H1 (cell line): ENCODE data around the gene CIT. TPM values are rescaled to one million over a fixed set of nuclear protein-coding genes. Genes with fewer than 3 reads are reported as not detected.

ENCODE experiments used
- CTCF ChIA-PET: fragments of 300-600 bp; sonication (Branson Sonifier 250); formaldehyde crosslinking; loops from one replicate; lab custom pipeline; 2021; ENCODE audit not compliant: partially characterized antibody; lab: Charles Lee
- POLR2A ChIA-PET: fragments of 300-600 bp; sonication (Branson Sonifier 250); formaldehyde crosslinking; loops from one replicate; lab custom pipeline; 2021; ENCODE audit warnings: inconsistent platforms; ENCODE audit not compliant: partially characterized antibody; lab: Charles Lee
- DNase-seq, 2 experiments: peaks; one replicate each; pipeline versions ENCODE4 v3.0.0 to v3.0.0-alpha.2; 2010 to 2022; ENCODE audit warnings: low spot score in 2 of 2, low read depth in 1 of 2, mixed read lengths in 1 of 2
- FAIRE-seq: peaks from 2 replicates; lab custom pipeline; 2011; peaks lifted over from hg19 to GRCh38; lab: Jason Lieb, UNC
- H2AFZ ChIP-seq: 2 replicates; pipeline ENCODE4 v1.8.1; 2012; ENCODE audit warnings: low read length, inconsistent platforms
- H2AK5ac ChIP-seq: 2 replicates; pipeline ENCODE4 v1.6.1; 2013; ENCODE audit warnings: low read depth, low read length
- H2BK120ac ChIP-seq: replicated peaks from 2 replicates; pipeline ENCODE3; 2013; ENCODE audit warnings: low read depth, low read length, inconsistent platforms
- H2BK12ac ChIP-seq: 2 replicates; pipeline ENCODE4 v1.6.1; 2013; ENCODE audit warnings: low read depth, low read length
- H2BK15ac ChIP-seq: 2 replicates; pipeline ENCODE4 v1.6.1; 2013; ENCODE audit warnings: low read length
- H2BK20ac ChIP-seq: 2 replicates; pipeline ENCODE4 v1.6.1; 2013; ENCODE audit warnings: low read length
- H2BK5ac ChIP-seq: 2 replicates; pipeline ENCODE4 v1.6.1; 2013; ENCODE audit warnings: low read depth, low read length
- H3K14ac ChIP-seq: 2 replicates; pipeline ENCODE4 v1.6.1; 2013; ENCODE audit warnings: inconsistent platforms; ENCODE audit not compliant: insufficient read length
- H3K18ac ChIP-seq: 2 replicates; pipeline ENCODE4 v1.6.1; 2013; ENCODE audit warnings: low read length; ENCODE audit errors: extremely low read depth
- H3K23ac ChIP-seq: 2 replicates; pipeline ENCODE4 v1.6.1; 2013; ENCODE audit warnings: inconsistent platforms; ENCODE audit not compliant: insufficient read length
- H3K23me2 ChIP-seq: 2 replicates; pipeline ENCODE4 v1.6.1; 2013; ENCODE audit warnings: low read depth, low read length
- H3K27ac ChIP-seq: 2 replicates; pipeline ENCODE4 v1.6.1; 2011; ENCODE audit warnings: low read depth, low read length, inconsistent platforms
- H3K27me3 ChIP-seq, 4 experiments: replicated peaks in 1 of 4; 1 replicate in 1 of 4; 2 replicates in 3 of 4; pipeline versions ENCODE4 v1.6.1 to v1.8.1; 2011 to 2013; ENCODE audit warnings: low read length in 3 of 4, mild to moderate bottlenecking in 3 of 4, inconsistent platforms in 2 of 4, mixed read lengths in 2 of 4, moderate library complexity in 1 of 4; ENCODE audit not compliant: control insufficient read depth in 3 of 4, insufficient read depth in 3 of 4; ENCODE audit errors: extremely low read depth in 1 of 4
- H3K36me3 ChIP-seq, 4 experiments: 2 replicates each; pipeline versions ENCODE4 v1.6.1 to v1.8.1; 2011 to 2013; ENCODE audit warnings: mild to moderate bottlenecking in 4 of 4, low read length in 3 of 4, moderate library complexity in 2 of 4, control low read depth in 1 of 4, inconsistent platforms in 1 of 4; ENCODE audit not compliant: insufficient read depth in 4 of 4, control insufficient read depth in 2 of 4
- H3K4ac ChIP-seq: replicated peaks from 2 replicates; pipeline ENCODE3; 2013; ENCODE audit warnings: low read length, low read depth, mixed read lengths, inconsistent platforms; ENCODE audit not compliant: insufficient read length
- H3K4me1 ChIP-seq, 4 experiments: replicated peaks in 1 of 4; 1 replicate in 1 of 4; 2 replicates in 3 of 4; pipeline versions ENCODE4 v1.6.1 to v1.8.1; 2011 to 2013; ENCODE audit warnings: low read length in 3 of 4, inconsistent platforms in 2 of 4, mixed read lengths in 1 of 4; ENCODE audit not compliant: insufficient read depth in 4 of 4, control insufficient read depth in 3 of 4
- H3K4me2 ChIP-seq, 2 experiments: 2 replicates each; pipeline versions ENCODE4 v1.6.1 to v1.8.1; 2011 to 2013; ENCODE audit warnings: low read depth in 2 of 2, low read length in 2 of 2, control low read depth in 1 of 2, inconsistent platforms in 1 of 2, mild to moderate bottlenecking in 1 of 2; ENCODE audit not compliant: insufficient read depth in 1 of 2
- H3K4me3 ChIP-seq, 4 experiments: fragments of 200-600, 300-600 bp in 1 of 4; sonication (generic), shearing (Covaris generic), sonication (Bioruptor Twin) in 1 of 4; 2 replicates each; pipeline versions ENCODE4 v1.5.1 to v1.8.1; 2011 to 2016; ENCODE audit warnings: low read length in 4 of 4, low read depth in 3 of 4, control low read depth in 2 of 4, inconsistent platforms in 2 of 4, mild to moderate bottlenecking in 2 of 4, mixed read lengths in 1 of 4, moderate library complexity in 1 of 4; ENCODE audit not compliant: insufficient read depth in 2 of 4; ENCODE audit errors: extremely low read depth in 1 of 4
- H3K56ac ChIP-seq: replicated peaks from 2 replicates; pipeline ENCODE3; 2013; ENCODE audit warnings: low read depth, mild to moderate bottlenecking, mixed read lengths, low read length, inconsistent platforms; ENCODE audit not compliant: insufficient read length
- H3K79me1 ChIP-seq: 2 replicates; pipeline ENCODE4 v1.6.1; 2013; ENCODE audit warnings: low read depth, low read length, control low read depth
- H3K79me2 ChIP-seq, 2 experiments: 2 replicates each; pipeline versions ENCODE4 v1.6.1 to v1.8.1; 2012 to 2013; ENCODE audit warnings: low read length in 2 of 2, mild to moderate bottlenecking in 2 of 2, inconsistent platforms in 1 of 2; ENCODE audit not compliant: insufficient read depth in 2 of 2, control insufficient read depth in 1 of 2
- H3K9ac ChIP-seq, 4 experiments: replicated peaks in 1 of 4; 1 replicate in 1 of 4; 2 replicates in 3 of 4; pipeline versions ENCODE4 v1.6.1 to v1.8.1; 2011 to 2013; ENCODE audit warnings: low read depth in 3 of 4, low read length in 3 of 4, control low read depth in 2 of 4, mild to moderate bottlenecking in 2 of 4, moderate library complexity in 2 of 4, inconsistent platforms in 1 of 4; ENCODE audit errors: extremely low read depth in 1 of 4
- H3K9me3 ChIP-seq, 2 experiments: 2 replicates each; pipeline versions ENCODE4 v1.6.1 to v1.8.1; 2012 to 2013; ENCODE audit warnings: mild to moderate bottlenecking in 2 of 2, moderate library complexity in 2 of 2, control low read depth in 1 of 2, inconsistent platforms in 1 of 2, low read depth in 1 of 2, low read length in 1 of 2, mixed read lengths in 1 of 2; ENCODE audit not compliant: insufficient read depth in 2 of 2
- H4K20me1 ChIP-seq, 2 experiments: replicated peaks in 1 of 2; 2 replicates each; pipeline versions ENCODE3 to v1.8.1; 2011 to 2013; ENCODE audit warnings: inconsistent platforms in 2 of 2, low read length in 2 of 2, mild to moderate bottlenecking in 1 of 2; ENCODE audit not compliant: insufficient read depth in 2 of 2, control insufficient read depth in 1 of 2
- H4K5ac ChIP-seq: 2 replicates; pipeline ENCODE4 v1.6.1; 2013; ENCODE audit warnings: low read length, low read depth, mixed read lengths, inconsistent platforms; ENCODE audit not compliant: insufficient read length
- H4K8ac ChIP-seq: 2 replicates; pipeline ENCODE4 v1.8.0; 2013; ENCODE audit warnings: mild to moderate bottlenecking, moderate library complexity, low read length, inconsistent platforms; ENCODE audit not compliant: insufficient read depth; ENCODE audit errors: extremely low read depth
- H4K91ac ChIP-seq: replicated peaks from 2 replicates; pipeline ENCODE3; 2013; ENCODE audit warnings: low read length, mixed read lengths, inconsistent platforms; ENCODE audit not compliant: insufficient read length
- BRCA1 ChIP-seq: IDR thresholded peaks from 2 replicates; pipeline ENCODE4 v1.6.1; 2012; ENCODE audit warnings: low read depth, low read length, improper control_type of control experiment
- CBX8 ChIP-seq: fragments of 300-800, 300-1000 bp; sonication (generic); IDR thresholded peaks from 2 replicates; pipeline ENCODE4 v1.7.1; 2016; ENCODE audit warnings: low read depth, low read length, borderline replicate concordance
- CHD2 ChIP-seq: IDR thresholded peaks from 2 replicates; pipeline ENCODE4 v1.6.1; 2012; ENCODE audit warnings: low read length, improper control_type of control experiment
- CTCF ChIP-seq, 3 experiments: IDR thresholded peaks; 1 replicate in 2 of 3; 2 replicates in 1 of 3; pipeline versions ENCODE4 v1.5.1 to v1.6.1; 2011; ENCODE audit warnings: low read length in 3 of 3, mild to moderate bottlenecking in 3 of 3, inconsistent platforms in 2 of 3, low read depth in 1 of 3, moderate library complexity in 1 of 3; ENCODE audit not compliant: insufficient read depth in 1 of 3; ENCODE audit errors: control extremely low read depth in 1 of 3
- FOSL1 ChIP-seq: IDR thresholded peaks from 2 replicates; pipeline ENCODE4 v1.6.1; 2011; ENCODE audit warnings: mild to moderate bottlenecking, low read depth, low read length, moderate library complexity; ENCODE audit not compliant: insufficient read depth
- MAFK ChIP-seq: IDR thresholded peaks from 2 replicates; pipeline ENCODE4 v1.6.1; 2012; ENCODE audit warnings: low read depth, mild to moderate bottlenecking, improper control_type of control experiment, low read length
- NRF1 ChIP-seq: IDR thresholded peaks from 2 replicates; pipeline ENCODE4 v1.6.1; 2011; ENCODE audit warnings: mild to moderate bottlenecking, low read depth, low read length, improper control_type of control experiment
- SIRT6 ChIP-seq: IDR thresholded peaks from one replicate; pipeline ENCODE4 v1.7.1; 2012; ENCODE audit warnings: low read length, inconsistent platforms
- SP1 ChIP-seq: IDR thresholded peaks from 2 replicates; pipeline ENCODE4 v1.6.1; 2011; ENCODE audit warnings: low read depth, low read length
- SP4 ChIP-seq: IDR thresholded peaks from 2 replicates; pipeline ENCODE4 v1.6.1; 2012; ENCODE audit warnings: low read length, inconsistent platforms
- SRF ChIP-seq: IDR thresholded peaks from 2 replicates; pipeline ENCODE4 v1.6.1; 2011; ENCODE audit warnings: mild to moderate bottlenecking, low read depth, low read length, moderate library complexity
- TBP ChIP-seq: IDR thresholded peaks from 2 replicates; pipeline ENCODE4 v1.6.1; 2011; ENCODE audit warnings: low read depth, low read length, improper control_type of control experiment
- WGBS, 2 experiments: shearing (Covaris generic) in 1 of 2; methylation state at CpG; one replicate each; pipeline versions ENCODE4 v1.1.6 to v1.1.7; 2013 to 2015; ENCODE audit warnings: low lambda C conversion rate in 2 of 2, mixed read lengths in 2 of 2, inconsistent platforms in 1 of 2, low coverage in 1 of 2, missing lambda C conversion rate in 1 of 2; ENCODE audit not compliant: insufficient replicate concordance in 2 of 2, insufficient coverage in 1 of 2, insufficient read length in 1 of 2; ENCODE audit errors: extremely low coverage in 1 of 2, missing lambda C conversion rate in 1 of 2; 5-methylcytosine and 5-hydroxymethylcytosine counted together
- polyA plus RNA-seq, 7 experiments: library from polyadenylated mRNA; depleted of rRNA in 3 of 7; stranded (reverse) in 5 of 7; unstranded in 2 of 7; fragments of >200 nt in 5 of 7; fragments of 200-250 nt in 2 of 7; gene quantifications; 1 replicate in 5 of 7; 2 replicates in 1 of 7; 4 replicates in 1 of 7; pipeline versions ENCODE4 v1.2.1 to v1.2.3, GENCODE V29; 2011 to 2013; ENCODE audit warnings: missing spikeins in 2 of 7, mixed read lengths in 2 of 7
- total RNA-seq: library from RNA; stranded (reverse); fragmentation: NEBNext Ultra II Directional; extraction: Animal tissue kit (Norgen Biotek cat#: 25700); gene quantifications from 2 replicates; pipeline ENCODE4 v1.2.1, GENCODE V29; 2021

CIT gene
- total and polyA plus RNA-seq, 2 of the 8 experiments (the other 6 are each of a cell fraction or from before 2014, with no cell fraction given): 17.1 to 60.9 TPM

DNA sequence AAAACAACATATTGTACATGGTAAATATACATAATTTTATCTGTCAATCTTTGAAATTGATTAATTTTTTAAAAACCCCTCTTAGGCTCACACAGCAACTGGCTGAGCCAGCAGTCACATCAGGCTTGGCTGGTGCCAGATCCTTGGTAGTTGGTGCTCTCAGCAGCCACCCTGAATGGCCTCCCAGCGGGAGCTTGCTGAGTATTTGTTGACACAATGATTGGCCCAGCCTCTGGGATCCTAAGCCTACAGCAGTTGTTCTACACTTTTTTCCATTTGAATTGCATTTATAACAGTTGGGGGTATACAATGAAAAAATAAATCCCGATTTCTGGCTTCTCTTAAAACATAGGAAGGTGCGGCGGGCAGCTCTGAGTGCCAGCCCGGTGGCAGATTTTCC, 198.0 kb downstream of the CIT start:
- Histone ChIP-seq H2BK15ac (no peak overlapping the region), H3K23me2 (no peaks in the 10 kb centered on the region), H3K4me2 (no peak overlapping the region), H3K27ac (no peak overlapping the region), H3K4ac (no peak overlapping the region), H2BK12ac (no peak overlapping the region), H4K5ac (no peak overlapping the region), H3K9me3 (no peaks in the 10 kb centered on the region), H3K18ac (no peak overlapping the region), H4K20me1 (peaks cover 7 to 14% of the 10 kb centered on the region in 2 experiments), H3K79me2 (no peaks in the 10 kb centered on the region), H2BK5ac (no peak overlapping the region), H4K91ac (no peak overlapping the region), H3K79me1 (no peaks in the 10 kb centered on the region), H4K8ac (no peak overlapping the region), H2BK120ac (no peak overlapping the region), H3K4me3 (no peak overlapping the region), H2AK5ac (no peak overlapping the region), H2AFZ (no peak overlapping the region), H3K23ac (no peak overlapping the region), H3K9ac (no peak overlapping the region), H2BK20ac (no peak overlapping the region), H3K27me3 (no peaks in the 10 kb centered on the region), H3K4me1 (peaks cover 0 to 4% (median 0%) of the 10 kb centered on the region in 4 experiments; a peak in 2 of 7 replicates), H3K14ac (no peak overlapping the region), H3K56ac (no peak overlapping the region), H3K36me3 (peaks cover 30 to 70% (median 63%) of the 10 kb centered on the region in 4 experiments)
- DNase-seq (no peak), FAIRE-seq (no peak)
- ChIA-PET CTCF (interaction anchor here (0.7 to 2.9 kb wide), 4 partner anchors 10 to 36 kb away, joined by 3 to 14 read pairs (median 4); partner anchors contain the start of gene PRKAB1), POLR2A (interaction anchor here (1.0 to 2.1 kb wide), 3 partner anchors 9 to 22 kb away, joined by 3 to 6 read pairs (median 4); no protein-coding TSS in a partner anchor)
- 98% methylated on average over 5 of the region's 5 CpGs; no CpG with 5 or more reads in 1 of the 2 experiments for whole genome bisulfite sequencing, 2 experiments
- TF ChIP-seq SIRT6 (no peak), SP4 (no peak), SRF (no peak), TBP (no peak), FOSL1 (no peak), SP1 (no peak), MAFK (no peak), BRCA1 (no peak), CTCF (IDR thresholded peaks at IDR 0.05; ENCODE audit: control extremely low read depth in 1 of 3, insufficient read depth in 1 of 3, low read depth in 1 of 3, low read length in 3 of 3) (no peak), CHD2 (no peak), NRF1 (no peak), CBX8 (no peak)
